MM.1S (cell line): ENCODE results near the gene AQP1.

ENCODE experiments used
- CTCF ChIP-seq: fragments of 300-600 bp; sonication (generic); IDR thresholded peaks from 2 replicates; pipeline ENCODE4 v1.5.1; 2016; ENCODE audit warnings: antibody characterized with exemption, low read length, mixed read lengths
- EZH2 ChIP-seq: fragments of 300-600 bp; sonication (generic); optimal IDR thresholded peaks from 2 replicates; pipeline ENCODE3; 2017; ENCODE audit warnings: low read depth, mild to moderate bottlenecking, antibody characterized with exemption, low read length, mixed read lengths
- EZH2phosphoT487 ChIP-seq: fragments of 300-600 bp; sonication (generic); IDR thresholded peaks from 2 replicates; pipeline ENCODE4 v1.6.1; 2018; ENCODE audit warnings: antibody characterized with exemption, low read length

- TF ChIP-seq EZH2 (no peak), CTCF (no peak), EZH2phosphoT487 (no peak)
These were observed 4.0 kb upstream of the AQP1 start for GRCh38 chr7:30907527-30908267.
